ENCODE results near the gene KLHL12. TPM values are rescaled to one million over a fixed set of nuclear protein-coding genes. Genes with fewer than 3 reads are reported as not detected.

KLHL12 gene
- total and polyA plus RNA-seq, 2 of the 8 experiments (the other 6 are each of a cell fraction or from before 2014, with no cell fraction given) = 27.2 to 33.3 TPM

DNA sequence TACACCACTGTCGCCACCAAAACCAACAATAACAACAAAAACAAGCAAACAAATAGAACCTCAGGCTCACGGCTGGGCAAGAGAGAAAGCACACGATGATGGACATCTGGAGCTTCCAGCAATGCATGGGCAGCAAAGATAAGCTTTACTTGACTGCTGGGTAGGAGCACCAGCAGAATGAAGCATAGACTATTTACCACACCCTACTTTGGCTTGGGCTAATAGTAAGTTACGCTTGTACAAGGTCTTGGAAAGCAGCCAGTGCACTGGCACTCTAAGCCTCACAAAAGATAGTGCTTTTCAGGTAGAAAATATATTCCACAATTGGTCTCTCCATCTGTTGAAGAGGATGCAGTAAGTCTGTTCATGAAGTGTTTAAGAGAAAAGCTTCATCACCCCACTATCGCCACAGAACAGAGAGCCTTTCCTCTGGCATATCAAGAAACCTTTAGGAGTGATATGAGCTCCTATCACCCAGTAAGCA, 17.4 kb upstream of the KLHL12 start:
- Histone ChIP-seq H3K36me3 (ENCODE audit: control insufficient read depth in 2 of 4, insufficient read depth in 4 of 4, low read length in 3 of 4) (peaks cover 19 to 77% (median 54%) of the 10 kb centered on the region in 4 experiments), H3K4me2 (ENCODE audit: insufficient read depth in 1 of 2, low read depth in 2 of 2, low read length in 2 of 2) (no peak overlapping the region), H3K79me2 (ENCODE audit: control insufficient read depth in 1 of 2, insufficient read depth in 2 of 2, low read length in 2 of 2) (no peaks in the 10 kb centered on the region; a peak in 1 of 4 replicates), H2AFZ (ENCODE audit: low read length) (no peak overlapping the region), H3K23me2 (ENCODE audit: low read depth, low read length) (no peaks in the 10 kb centered on the region), H4K20me1 (replicated peaks in 1 of 2; ENCODE audit: control insufficient read depth in 1 of 2, insufficient read depth in 2 of 2, low read length in 2 of 2) (peaks cover 2 to 4% of the 10 kb centered on the region in 2 experiments), H2BK12ac (ENCODE audit: low read depth, low read length) (no peak overlapping the region), H3K14ac (ENCODE audit: insufficient read length) (no peak overlapping the region), H4K91ac (replicated peaks; ENCODE audit: insufficient read length, low read length) (no peak overlapping the region), H3K23ac (ENCODE audit: insufficient read length) (no peak overlapping the region), H2BK15ac (ENCODE audit: low read length) (no peak overlapping the region), H4K5ac (ENCODE audit: insufficient read length, low read depth, low read length) (no peak overlapping the region), H2BK20ac (ENCODE audit: low read length) (no peak overlapping the region), H3K4ac (replicated peaks; ENCODE audit: insufficient read length, low read depth, low read length) (no peak overlapping the region), H3K56ac (replicated peaks; ENCODE audit: insufficient read length, low read depth, low read length) (no peak overlapping the region), H3K9me3 (ENCODE audit: insufficient read depth in 2 of 2, low read depth in 1 of 2, low read length in 1 of 2) (no peaks in the 10 kb centered on the region), H3K79me1 (ENCODE audit: low read depth, low read length) (no peaks in the 10 kb centered on the region), H3K9ac (replicated peaks in 1 of 4; ENCODE audit: extremely low read depth in 1 of 4, low read depth in 3 of 4, low read length in 3 of 4) (no peak overlapping the region), H3K4me1 (replicated peaks in 1 of 4; ENCODE audit: control insufficient read depth in 3 of 4, insufficient read depth in 4 of 4, low read length in 3 of 4) (no peaks in the 10 kb centered on the region), H3K27ac (ENCODE audit: low read depth, low read length) (no peak overlapping the region), H2BK5ac (ENCODE audit: low read depth, low read length) (no peak overlapping the region), H2AK5ac (ENCODE audit: low read depth, low read length) (no peak overlapping the region), H3K18ac (ENCODE audit: extremely low read depth, low read length) (no peak overlapping the region), H4K8ac (ENCODE audit: extremely low read depth, insufficient read depth, low read length) (no peak overlapping the region), H3K4me3 (ENCODE audit: extremely low read depth in 1 of 4, insufficient read depth in 2 of 4, low read depth in 3 of 4, low read length in 4 of 4) (no peak overlapping the region), H2BK120ac (replicated peaks; ENCODE audit: low read depth, low read length) (no peak overlapping the region), H3K27me3 (replicated peaks in 1 of 4; ENCODE audit: control insufficient read depth in 3 of 4, extremely low read depth in 1 of 4, insufficient read depth in 3 of 4, low read length in 3 of 4) (no peaks in the 10 kb centered on the region)
- FAIRE-seq (no peak), DNase-seq (ENCODE audit: low read depth in 1 of 2, low spot score in 2 of 2) (no peak)
- CTCF ChIA-PET (ENCODE audit: partially characterized antibody) = interaction anchor here (1.0 to 1.8 kb wide), 5 partner anchors 10 to 28 kb away, joined by 3 to 7 read pairs (median 5); no protein-coding TSS in a partner anchor
- WGBS, 2 experiments (ENCODE audit: extremely low coverage in 1 of 2, insufficient coverage in 1 of 2, insufficient read length in 1 of 2, insufficient replicate concordance in 2 of 2, low coverage in 1 of 2, low lambda C conversion rate in 2 of 2, missing lambda C conversion rate in 1 of 2) = 89% methylated on average over 5 of the region's 5 CpGs; no CpG with 5 or more reads in 1 of the 2 experiments
- POLR2A ChIA-PET (ENCODE audit: partially characterized antibody) = interaction anchor here (0.8 to 1.4 kb wide), 3 partner anchors 10 to 17 kb away, joined by 3 to 4 read pairs (median 3); partner anchors contain the start of gene KLHL12
- no peak for TF ChIP-seq JUN (IDR thresholded peaks at IDR 0.05; ENCODE audit: low read depth, low read length)
- no peak for TF ChIP-seq SAP30 (IDR thresholded peaks at IDR 0.05; ENCODE audit: insufficient read depth, insufficient replicate concordance, low read length)
- no peak for TF ChIP-seq SRF (IDR thresholded peaks at IDR 0.05; ENCODE audit: low read depth, low read length)
- no peak for TF ChIP-seq BCL11A (IDR thresholded peaks at IDR 0.05; ENCODE audit: low read depth in 2 of 2, low read length in 2 of 2)
- no peak for TF ChIP-seq HDAC6 (IDR thresholded peaks at IDR 0.05; ENCODE audit: low read depth, low read length)
- TF ChIP-seq POU5F1 (IDR thresholded peaks at IDR 0.05; ENCODE audit: low read depth, low read length) = no peak
- TF ChIP-seq KDM4A (IDR thresholded peaks at IDR 0.05; ENCODE audit: low read depth, low read length, severe bottlenecking) = no peak
- TF ChIP-seq RFX5 (IDR thresholded peaks at IDR 0.05; ENCODE audit: borderline replicate concordance, low read depth, low read length) = no peak
- TF ChIP-seq KDM5A (IDR thresholded peaks at IDR 0.05; ENCODE audit: low read length) = no peak
- no peak for TF ChIP-seq CEBPB (IDR thresholded peaks at IDR 0.05; ENCODE audit: low read depth, low read length)
- TF ChIP-seq BRCA1 (IDR thresholded peaks at IDR 0.05; ENCODE audit: low read depth, low read length) = no peak
- no peak for TF ChIP-seq SUZ12 (IDR thresholded peaks at IDR 0.05; ENCODE audit: low read length)
- TF ChIP-seq KDM1A (IDR thresholded peaks at IDR 0.05; ENCODE audit: borderline replicate concordance, low read length) = no peak
- TF ChIP-seq GABPA (IDR thresholded peaks at IDR 0.05; ENCODE audit: borderline replicate concordance, insufficient read depth, low read length) = no peak
